ENCODE measurements around the gene PHC3.
"Not testable (repeated sequence)": the region's sequence is repeated elsewhere in the genome, so short reads cannot be mapped to it uniquely, and the experiment has no call there.

PHC3 gene

DNA sequence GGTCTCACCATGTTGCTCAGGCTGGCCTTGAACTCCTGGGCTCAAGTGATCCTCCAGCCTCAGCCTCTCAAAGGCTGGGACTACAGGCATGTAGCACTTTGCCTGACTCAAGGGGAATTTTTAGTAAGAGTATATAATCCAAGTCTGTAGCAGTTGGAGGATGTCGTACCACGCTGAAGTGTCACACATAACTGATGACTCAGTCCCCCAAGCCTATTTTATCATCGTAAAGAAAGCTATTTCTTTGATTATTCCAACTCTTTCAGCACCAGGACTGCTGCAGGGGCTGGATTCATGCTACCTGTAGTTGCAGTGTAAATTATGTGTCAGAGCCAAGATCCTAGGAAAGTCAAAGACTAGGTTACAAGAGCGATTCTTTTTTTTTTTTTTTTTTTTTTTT, 39.3 kb upstream of the PHC3 start:
- TF ChIP-seq, protein P1, sequence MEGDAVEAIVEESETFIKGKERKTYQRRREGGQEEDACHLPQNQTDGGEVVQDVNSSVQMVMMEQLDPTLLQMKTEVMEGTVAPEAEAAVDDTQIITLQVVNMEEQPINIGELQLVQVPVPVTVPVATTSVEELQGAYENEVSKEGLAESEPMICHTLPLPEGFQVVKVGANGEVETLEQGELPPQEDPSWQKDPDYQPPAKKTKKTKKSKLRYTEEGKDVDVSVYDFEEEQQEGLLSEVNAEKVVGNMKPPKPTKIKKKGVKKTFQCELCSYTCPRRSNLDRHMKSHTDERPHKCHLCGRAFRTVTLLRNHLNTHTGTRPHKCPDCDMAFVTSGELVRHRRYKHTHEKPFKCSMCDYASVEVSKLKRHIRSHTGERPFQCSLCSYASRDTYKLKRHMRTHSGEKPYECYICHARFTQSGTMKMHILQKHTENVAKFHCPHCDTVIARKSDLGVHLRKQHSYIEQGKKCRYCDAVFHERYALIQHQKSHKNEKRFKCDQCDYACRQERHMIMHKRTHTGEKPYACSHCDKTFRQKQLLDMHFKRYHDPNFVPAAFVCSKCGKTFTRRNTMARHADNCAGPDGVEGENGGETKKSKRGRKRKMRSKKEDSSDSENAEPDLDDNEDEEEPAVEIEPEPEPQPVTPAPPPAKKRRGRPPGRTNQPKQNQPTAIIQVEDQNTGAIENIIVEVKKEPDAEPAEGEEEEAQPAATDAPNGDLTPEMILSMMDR (IDR thresholded peaks at IDR 0.05; ENCODE audit: low read depth, low read length): no peak
- DNase-seq (ENCODE audit: extremely low read depth, low read depth): no peak

DNA sequence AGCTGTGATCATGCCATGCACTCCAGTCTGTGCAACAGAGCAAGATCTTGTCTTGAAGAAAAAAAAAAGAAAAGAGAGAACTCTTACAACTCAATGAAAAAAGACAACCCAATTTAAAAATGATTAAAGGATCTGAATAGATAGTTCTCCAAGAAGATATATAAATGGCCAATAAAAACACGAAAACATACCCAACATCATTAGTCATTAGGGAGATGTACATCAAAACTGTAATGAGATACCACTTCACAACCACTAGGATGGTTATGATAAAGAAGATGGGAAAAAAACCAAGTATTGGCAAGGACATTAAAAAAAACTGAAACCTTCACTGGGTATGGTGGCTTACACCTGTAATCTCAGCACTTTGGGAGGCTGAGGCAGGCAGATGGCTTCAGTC, 38.3 kb upstream of the PHC3 start:
- DNase-seq (ENCODE audit: extremely low read depth, low read depth): no peak
- TF ChIP-seq, protein P1 (IDR thresholded peaks at IDR 0.05; ENCODE audit: low read depth, low read length): no peak

DNA sequence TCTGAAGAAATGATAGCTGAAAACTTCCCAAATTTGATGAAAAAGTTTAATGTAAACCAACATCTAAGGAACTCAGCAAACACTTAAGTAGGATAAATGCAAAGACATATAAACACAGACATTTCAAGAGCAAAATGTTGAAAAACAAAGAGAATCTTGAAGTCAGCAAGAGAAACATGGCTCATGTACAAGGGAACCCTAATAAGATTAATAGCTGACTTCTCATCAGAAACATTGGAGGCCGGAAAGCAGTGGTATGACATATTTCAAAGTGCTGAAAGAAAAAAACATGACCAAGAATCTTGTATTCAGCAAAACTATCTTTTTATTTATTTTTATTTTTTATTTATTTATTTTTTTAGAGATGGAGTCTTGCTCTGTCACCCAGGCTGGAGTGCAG, 30.1 kb upstream of the PHC3 start:
- no peak for DNase-seq (ENCODE audit: extremely low read depth, low read depth)
- TF ChIP-seq, protein P1 (IDR thresholded peaks at IDR 0.05; ENCODE audit: low read depth, low read length): no peak

DNA sequence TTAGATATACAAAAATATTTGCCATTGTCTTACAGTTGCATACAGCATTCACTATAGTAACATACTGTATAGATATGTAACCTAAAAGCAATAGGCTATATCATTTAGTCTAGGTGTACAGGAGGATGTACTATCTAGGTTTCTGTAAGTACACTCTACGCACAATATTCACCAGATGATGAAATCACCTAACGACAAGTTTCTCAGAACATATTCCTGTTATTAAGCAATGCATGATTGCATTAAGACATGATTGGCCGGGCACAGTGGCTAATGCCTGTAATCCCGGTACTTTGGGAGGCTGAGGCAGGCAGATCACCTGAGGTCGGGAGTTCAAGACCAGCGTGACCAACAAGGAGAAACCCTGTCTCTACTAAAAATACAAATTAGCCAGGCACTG, 26.2 kb upstream of the PHC3 start:
- TF ChIP-seq, protein P1 (IDR thresholded peaks at IDR 0.05; ENCODE audit: low read depth, low read length): no peak
- no peak for DNase-seq (ENCODE audit: extremely low read depth, low read depth)

DNA sequence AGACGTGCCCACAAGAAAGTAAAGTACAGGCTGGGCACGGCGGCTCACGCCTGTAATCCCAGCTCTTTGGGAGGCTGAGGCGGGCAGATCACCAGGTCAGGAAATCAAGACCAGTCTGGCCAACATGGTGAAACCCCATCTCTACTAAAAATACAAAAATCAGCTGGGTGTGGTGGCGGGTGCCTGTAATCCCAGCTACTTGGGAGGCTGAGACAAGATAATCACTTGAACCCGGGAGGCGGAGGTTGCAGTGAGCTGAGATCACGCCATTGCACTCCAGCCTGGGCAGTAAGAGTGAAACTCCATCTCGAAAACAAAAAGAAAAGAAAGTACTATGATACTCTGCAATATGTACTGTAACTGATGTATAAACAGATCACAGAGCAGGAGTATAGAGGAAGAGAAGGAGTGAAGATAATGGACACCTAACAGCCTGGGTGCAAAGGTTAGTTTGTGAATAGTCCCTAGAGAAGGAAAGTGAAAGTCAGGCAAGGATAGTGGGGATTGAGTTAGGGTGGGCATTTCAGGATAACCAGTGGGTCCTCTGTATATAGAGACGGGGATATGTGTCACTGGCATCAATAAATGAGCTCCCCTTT, 24.7 kb upstream of the PHC3 start:
- DNase-seq (ENCODE audit: extremely low read depth, low read depth): not testable (repeated sequence)

GRCh38 chr3:170205302-170205701, 23.8 kb upstream of the PHC3 start:
- DNase-seq (ENCODE audit: extremely low read depth, low read depth): peak; percentile 35
- TF ChIP-seq, protein P1 (IDR thresholded peaks at IDR 0.05; ENCODE audit: low read depth, low read length): no peak

DNA sequence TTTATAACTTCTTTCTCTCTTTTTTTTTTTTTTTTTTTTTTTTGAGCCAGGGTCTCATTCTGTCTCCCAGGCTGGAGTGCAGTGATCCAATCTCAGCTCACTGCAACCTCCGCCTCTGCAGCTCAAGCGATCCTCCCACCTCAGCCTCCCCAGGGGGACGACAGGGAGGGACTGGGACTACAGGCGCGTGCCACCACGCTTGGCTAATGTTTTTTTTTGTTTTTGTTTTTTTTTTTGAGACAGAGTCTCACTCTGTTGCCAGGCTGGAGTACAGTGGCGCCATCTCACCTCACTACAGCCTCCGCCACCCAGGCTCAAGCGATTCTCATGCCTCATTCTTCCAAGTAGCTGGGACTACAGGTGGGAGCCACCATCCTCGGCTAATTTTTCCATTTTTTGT, 23.0 kb upstream of the PHC3 start:
- DNase-seq (ENCODE audit: extremely low read depth, low read depth): no peak
- TF ChIP-seq, protein P1 (IDR thresholded peaks at IDR 0.05; ENCODE audit: low read depth, low read length): no peak

- DNase-seq (ENCODE audit: extremely low read depth, low read depth): no peak
- TF ChIP-seq, protein P1 (IDR thresholded peaks at IDR 0.05; ENCODE audit: low read depth, low read length): no peak
These were observed 22.5 kb upstream of the PHC3 start for GRCh38 chr3:170204023-170204472.

All from AG09319 (cell line).